ENCODE data around the gene INTS6L.

The INTS6L gene

GRCh38 chrX:135520553-135521404 is at the start of gene INTS6L:
INTS6L (plus strand) TSS chrX:135520660; CDS start chrX:135520993, 333 bp downstream.
- H3K9me3 Mint-ChIP-seq: no peaks in the 10 kb centered on the region
- peak within 1 kb of the TSS; percentile 98 to 100 for H3K4me3 Mint-ChIP-seq
- peaks cover 39% of the 10 kb centered on the region for H3K4me1 Mint-ChIP-seq
- peak; percentile 85 to 90 for DNase-seq
- H3K27ac Mint-ChIP-seq: peak within 1 kb of the TSS; percentile 98 to 99
- ATAC-seq: peak; percentile 89
- no peaks in the 10 kb centered on the region for H3K27me3 Mint-ChIP-seq

- ATAC-seq: no peak
- H3K9me3 Mint-ChIP-seq: no peaks in the 10 kb centered on the region
- H3K4me3 Mint-ChIP-seq: no peak overlapping the region
- no peak for DNase-seq
- H3K27ac Mint-ChIP-seq: no peak overlapping the region
- no peaks in the 10 kb centered on the region for H3K27me3 Mint-ChIP-seq
- peaks cover 5% of the 10 kb centered on the region for H3K4me1 Mint-ChIP-seq
Measured at GRCh38 chrX:135476378-135476777, 44.1 kb upstream of the INTS6L start.

GRCh38 chrX:135477576-135477975 is 42.9 kb upstream of the INTS6L start:
- ATAC-seq (peak; percentile 71), DNase-seq (peak; percentile 7 to 26)
- Mint-ChIP-seq H3K27me3 (no peaks in the 10 kb centered on the region), H3K27ac (no peak overlapping the region), H3K9me3 (no peaks in the 10 kb centered on the region), H3K4me3 (no peak overlapping the region), H3K4me1 (peaks cover 5% of the 10 kb centered on the region)

- no peak for DNase-seq
- Mint-ChIP-seq H3K27me3 (no peaks in the 10 kb centered on the region), H3K27ac (no peak overlapping the region), H3K4me3 (no peak overlapping the region), H3K4me1 (peaks cover 5% of the 10 kb centered on the region), H3K9me3 (no peaks in the 10 kb centered on the region)
- no peak for ATAC-seq
Measured at GRCh38 chrX:135480076-135480475, 40.4 kb upstream of the INTS6L start.

GRCh38 chrX:135481696-135482179 is 38.7 kb upstream of the INTS6L start:
- H3K9me3 Mint-ChIP-seq: no peaks in the 10 kb centered on the region
- no peak for DNase-seq
- ATAC-seq: no peak
- H3K4me3 Mint-ChIP-seq: no peak overlapping the region
- H3K27me3 Mint-ChIP-seq: no peaks in the 10 kb centered on the region
- peaks cover 5% of the 10 kb centered on the region for H3K4me1 Mint-ChIP-seq
- H3K27ac Mint-ChIP-seq: no peak overlapping the region

- no peaks in the 10 kb centered on the region for H3K4me1 Mint-ChIP-seq
- no peaks in the 10 kb centered on the region for H3K27me3 Mint-ChIP-seq
- no peaks in the 10 kb centered on the region for H3K9me3 Mint-ChIP-seq
- peak; percentile 5 to 9 for DNase-seq
- peak; percentile 49 for ATAC-seq
- H3K4me3 Mint-ChIP-seq: no peak overlapping the region
- no peak overlapping the region for H3K27ac Mint-ChIP-seq
Measured at GRCh38 chrX:135484641-135485289, 35.7 kb upstream of the INTS6L start.

- no peaks in the 10 kb centered on the region for H3K4me1 Mint-ChIP-seq
- DNase-seq: no peak
- H3K27me3 Mint-ChIP-seq: no peaks in the 10 kb centered on the region
- no peak overlapping the region for H3K27ac Mint-ChIP-seq
- no peak for ATAC-seq
- H3K9me3 Mint-ChIP-seq: no peaks in the 10 kb centered on the region
- no peak overlapping the region for H3K4me3 Mint-ChIP-seq
Measured at GRCh38 chrX:135489542-135489941, 30.9 kb upstream of the INTS6L start.

- Mint-ChIP-seq H3K27ac (no peak overlapping the region), H3K9me3 (no peaks in the 10 kb centered on the region), H3K4me1 (no peaks in the 10 kb centered on the region), H3K4me3 (no peak overlapping the region), H3K27me3 (no peaks in the 10 kb centered on the region)
- no peak for ATAC-seq
- no peak for DNase-seq
Measured at GRCh38 chrX:135490979-135491514, 29.4 kb upstream of the INTS6L start.

GRCh38 chrX:135494453-135494852 is 26.0 kb upstream of the INTS6L start:
- H3K9me3 Mint-ChIP-seq: no peaks in the 10 kb centered on the region
- H3K27ac Mint-ChIP-seq: no peak overlapping the region
- H3K4me1 Mint-ChIP-seq: no peaks in the 10 kb centered on the region
- no peaks in the 10 kb centered on the region for H3K27me3 Mint-ChIP-seq
- ATAC-seq (no peak), DNase-seq (no peak)
- no peak overlapping the region for H3K4me3 Mint-ChIP-seq

GRCh38 chrX:135497736-135498135 is 22.7 kb upstream of the INTS6L start:
- Mint-ChIP-seq H3K27ac (no peak overlapping the region), H3K4me1 (no peaks in the 10 kb centered on the region), H3K27me3 (no peaks in the 10 kb centered on the region), H3K4me3 (no peak overlapping the region), H3K9me3 (no peaks in the 10 kb centered on the region)
- ATAC-seq (no peak), DNase-seq (no peak)

GRCh38 chrX:135498236-135498635 is 22.2 kb upstream of the INTS6L start:
- no peak overlapping the region for H3K4me3 Mint-ChIP-seq
- DNase-seq (no peak), ATAC-seq (no peak)
- no peaks in the 10 kb centered on the region for H3K4me1 Mint-ChIP-seq
- H3K27me3 Mint-ChIP-seq: no peaks in the 10 kb centered on the region
- H3K9me3 Mint-ChIP-seq: no peaks in the 10 kb centered on the region
- no peak overlapping the region for H3K27ac Mint-ChIP-seq

GRCh38 chrX:135505351-135505750 is 15.1 kb upstream of the INTS6L start:
- DNase-seq (no peak), ATAC-seq (no peak)
- H3K27ac Mint-ChIP-seq: no peak overlapping the region
- H3K4me3 Mint-ChIP-seq: no peak overlapping the region
- no peaks in the 10 kb centered on the region for H3K27me3 Mint-ChIP-seq
- no peaks in the 10 kb centered on the region for H3K9me3 Mint-ChIP-seq
- no peaks in the 10 kb centered on the region for H3K4me1 Mint-ChIP-seq

- ATAC-seq: no peak
Measured at GRCh38 chrX:135509885-135510284, 10.6 kb upstream of the INTS6L start.

GRCh38 chrX:135512508-135513129 is 7.8 kb upstream of the INTS6L start:
- no peak overlapping the region for H3K27ac Mint-ChIP-seq
- DNase-seq (no peak), ATAC-seq (no peak)
- H3K4me3 Mint-ChIP-seq: no peak overlapping the region
- no peaks in the 10 kb centered on the region for H3K4me1 Mint-ChIP-seq
- H3K9me3 Mint-ChIP-seq: no peaks in the 10 kb centered on the region
- no peaks in the 10 kb centered on the region for H3K27me3 Mint-ChIP-seq

More at GRCh38 chrX:135509885-135510284, 10.6 kb upstream of the INTS6L start:
- H3K9me3 Mint-ChIP-seq: no peaks in the 10 kb centered on the region
- no peaks in the 10 kb centered on the region for H3K4me1 Mint-ChIP-seq
- H3K27ac Mint-ChIP-seq: no peak overlapping the region
- H3K27me3 Mint-ChIP-seq: no peaks in the 10 kb centered on the region
- no peak for DNase-seq
- H3K4me3 Mint-ChIP-seq: no peak overlapping the region

- Mint-ChIP-seq H3K9me3 (no peaks in the 10 kb centered on the region), H3K4me1 (peaks cover 1% of the 10 kb centered on the region), H3K4me3 (no peak overlapping the region), H3K27me3 (no peaks in the 10 kb centered on the region), H3K27ac (no peak overlapping the region)
- ATAC-seq: no peak
- DNase-seq: no peak
Measured at GRCh38 chrX:135513130-135513515, 7.3 kb upstream of the INTS6L start.

GRCh38 chrX:135516376-135516775 is 4.1 kb upstream of the INTS6L start:
- no peak for DNase-seq
- ATAC-seq: no peak
- H3K4me3 Mint-ChIP-seq: no peak overlapping the region

More at GRCh38 chrX:135516376-135516775, 4.1 kb upstream of the INTS6L start:
- Mint-ChIP-seq H3K27ac (no peak overlapping the region), H3K9me3 (no peaks in the 10 kb centered on the region), H3K27me3 (no peaks in the 10 kb centered on the region), H3K4me1 (peaks cover 15% of the 10 kb centered on the region)

Measured in stimulated activated naive CD8-positive, alpha-beta T cell treated with anti-CD3 and anti-CD28 coated beads, Interleukin-15, amount 100 ng/mL, for 72 hours (primary cell).